HL-60 (cell line): ENCODE results near the gene ORC4.

Experiments
- GABPA ChIP-seq: IDR thresholded peaks from 2 replicates; pipeline ENCODE4 v1.6.1; 2012; ENCODE audit warnings: low read depth
- POLR2AphosphoS5 ChIP-seq: IDR thresholded peaks from 2 replicates; pipeline ENCODE4 v1.6.1; 2012; ENCODE audit warnings: low read depth
- TF ChIP-seq, protein P1 (sequence below): IDR thresholded peaks from one replicate; pipeline ENCODE4 v1.5.1; 2011; ENCODE audit warnings: low read length, control low read depth, inconsistent platforms; ENCODE audit not compliant: insufficient read depth

DNA sequence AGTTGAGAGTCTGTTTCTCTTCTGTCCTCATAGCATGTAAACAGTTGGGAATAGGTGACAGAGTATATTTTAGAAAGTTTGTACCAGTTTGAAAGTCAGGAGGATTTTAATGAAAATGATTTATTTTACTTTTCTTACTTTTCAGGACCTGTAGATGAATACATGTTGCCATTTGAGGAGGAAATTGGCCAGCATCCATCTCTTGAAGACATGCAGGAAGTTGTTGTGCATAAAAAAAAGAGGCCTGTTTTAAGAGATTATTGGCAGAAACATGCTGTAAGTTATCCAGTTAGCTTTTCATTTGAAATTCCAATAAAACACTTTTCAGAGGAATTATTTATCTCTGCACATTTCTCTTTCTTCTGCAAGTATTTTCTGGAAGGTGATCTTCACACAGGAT is 94.7 kb downstream of the ORC4 start:
- TF ChIP-seq POLR2AphosphoS5 (no peak), GABPA (no peak)
- TF ChIP-seq, protein P1, sequence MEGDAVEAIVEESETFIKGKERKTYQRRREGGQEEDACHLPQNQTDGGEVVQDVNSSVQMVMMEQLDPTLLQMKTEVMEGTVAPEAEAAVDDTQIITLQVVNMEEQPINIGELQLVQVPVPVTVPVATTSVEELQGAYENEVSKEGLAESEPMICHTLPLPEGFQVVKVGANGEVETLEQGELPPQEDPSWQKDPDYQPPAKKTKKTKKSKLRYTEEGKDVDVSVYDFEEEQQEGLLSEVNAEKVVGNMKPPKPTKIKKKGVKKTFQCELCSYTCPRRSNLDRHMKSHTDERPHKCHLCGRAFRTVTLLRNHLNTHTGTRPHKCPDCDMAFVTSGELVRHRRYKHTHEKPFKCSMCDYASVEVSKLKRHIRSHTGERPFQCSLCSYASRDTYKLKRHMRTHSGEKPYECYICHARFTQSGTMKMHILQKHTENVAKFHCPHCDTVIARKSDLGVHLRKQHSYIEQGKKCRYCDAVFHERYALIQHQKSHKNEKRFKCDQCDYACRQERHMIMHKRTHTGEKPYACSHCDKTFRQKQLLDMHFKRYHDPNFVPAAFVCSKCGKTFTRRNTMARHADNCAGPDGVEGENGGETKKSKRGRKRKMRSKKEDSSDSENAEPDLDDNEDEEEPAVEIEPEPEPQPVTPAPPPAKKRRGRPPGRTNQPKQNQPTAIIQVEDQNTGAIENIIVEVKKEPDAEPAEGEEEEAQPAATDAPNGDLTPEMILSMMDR, result no peak
